ENCODE results near the gene GAB3. TPM values are rescaled to one million over a fixed set of nuclear protein-coding genes. Genes with fewer than 3 reads are reported as not detected.

Gene GAB3
- total and polyA plus RNA-seq, 2 of the 4 experiments (the other 2 are of a cell fraction) = 2.2 to 3.7 TPM

GRCh38 chrX:154793084-154793795 is 42.4 kb upstream of the GAB3 start:
- BruUV-seq (replicated peaks) = no TSS peak
- Histone ChIP-seq H2AFZ (replicated peaks; ENCODE audit: low read length, poor library complexity) (no peak overlapping the region), H3K18ac (ENCODE audit: low read depth, low read length) (no peak overlapping the region), H4K8ac (ENCODE audit: low read depth in 2 of 2, low read length in 2 of 2) (no peak overlapping the region), H4K91ac (ENCODE audit: insufficient read depth, low read depth, low read length) (no peak overlapping the region), H4K5ac (ENCODE audit: low read depth, low read length) (no peak overlapping the region), H3K4me1 (ENCODE audit: control insufficient read depth, insufficient read depth, low read length) (no peaks in the 10 kb centered on the region), H3K23ac (ENCODE audit: low read depth, low read length) (no peak overlapping the region), H3K4me2 (ENCODE audit: low read depth, low read length) (no peak overlapping the region), H3K14ac (replicated peaks; ENCODE audit: low read depth, low read length) (no peak overlapping the region), H3K9me1 (ENCODE audit: insufficient read depth, low read length) (no peaks in the 10 kb centered on the region), H3K79me1 (ENCODE audit: low read depth in 1 of 2, low read length in 2 of 2) (peaks cover 5 to 16% of the 10 kb centered on the region in 2 experiments; a peak in 3 of 4 replicates), H2BK5ac (ENCODE audit: low read depth, low read length, poor library complexity, severe bottlenecking) (no peak overlapping the region), H3K56ac (ENCODE audit: extremely low read depth, insufficient read depth, low read length) (no peak overlapping the region), H2BK15ac (ENCODE audit: low read depth, low read length) (no peak overlapping the region), H2BK120ac (ENCODE audit: low read depth, low read length) (no peak overlapping the region), H3K4ac (ENCODE audit: low read depth, low read length) (no peak overlapping the region), H3K27me3 (ENCODE audit: control insufficient read depth, insufficient read depth, low read length) (no peaks in the 10 kb centered on the region), H3K9ac (ENCODE audit: low read depth, low read length) (no peak overlapping the region), H2AK5ac (ENCODE audit: low read depth, low read length) (no peak overlapping the region), H3K27ac (ENCODE audit: insufficient read depth, low read length) (no peak overlapping the region), H3K4me3 (ENCODE audit: insufficient read depth, low read depth, low read length) (no peak overlapping the region), H2AK9ac (replicated peaks; ENCODE audit: low read depth, low read length, poor library complexity) (no peak overlapping the region), H3K36me3 (ENCODE audit: control insufficient read depth, insufficient read depth, low read length) (no peaks in the 10 kb centered on the region), H4K20me1 (ENCODE audit: insufficient read depth, low read length) (no peaks in the 10 kb centered on the region), H3K9me3 (ENCODE audit: control insufficient read depth, insufficient read depth, low read length) (no peaks in the 10 kb centered on the region), H2BK20ac (ENCODE audit: low read depth, low read length) (no peak overlapping the region)
- ChIA-PET CTCF (no interaction called here), POLR2A (ENCODE audit: unreplicated experiment) (no interaction called here)
- WGBS, 2 experiments (ENCODE audit: extremely low coverage in 2 of 2, insufficient read length in 1 of 2) = no CpG with 5 or more reads among the region's 7 CpGs
- no peak for DNase-seq
- intact Hi-C loops (cut with micrococcal nuclease) = no loop called here
- dilution Hi-C loops (cut with HindIII; ENCODE audit: low sequenced_read_pairs, unreplicated experiment) = no loop called here
- TF ChIP-seq POLR2A (IDR thresholded peaks at IDR 0.05; ENCODE audit: low read depth, low read length) (no peak), BHLHE40 (IDR thresholded peaks at IDR 0.05; ENCODE audit: low read depth, low read length) (no peak), RFX5 (IDR thresholded peaks at IDR 0.05; ENCODE audit: low read depth, low read length) (no peak)
- TF ChIP-seq, protein P1, sequence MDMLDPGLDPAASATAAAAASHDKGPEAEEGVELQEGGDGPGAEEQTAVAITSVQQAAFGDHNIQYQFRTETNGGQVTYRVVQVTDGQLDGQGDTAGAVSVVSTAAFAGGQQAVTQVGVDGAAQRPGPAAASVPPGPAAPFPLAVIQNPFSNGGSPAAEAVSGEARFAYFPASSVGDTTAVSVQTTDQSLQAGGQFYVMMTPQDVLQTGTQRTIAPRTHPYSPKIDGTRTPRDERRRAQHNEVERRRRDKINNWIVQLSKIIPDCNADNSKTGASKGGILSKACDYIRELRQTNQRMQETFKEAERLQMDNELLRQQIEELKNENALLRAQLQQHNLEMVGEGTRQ (IDR thresholded peaks at IDR 0.05; ENCODE audit: low read depth, low read length) = no peak
- TF ChIP-seq, protein P2, sequence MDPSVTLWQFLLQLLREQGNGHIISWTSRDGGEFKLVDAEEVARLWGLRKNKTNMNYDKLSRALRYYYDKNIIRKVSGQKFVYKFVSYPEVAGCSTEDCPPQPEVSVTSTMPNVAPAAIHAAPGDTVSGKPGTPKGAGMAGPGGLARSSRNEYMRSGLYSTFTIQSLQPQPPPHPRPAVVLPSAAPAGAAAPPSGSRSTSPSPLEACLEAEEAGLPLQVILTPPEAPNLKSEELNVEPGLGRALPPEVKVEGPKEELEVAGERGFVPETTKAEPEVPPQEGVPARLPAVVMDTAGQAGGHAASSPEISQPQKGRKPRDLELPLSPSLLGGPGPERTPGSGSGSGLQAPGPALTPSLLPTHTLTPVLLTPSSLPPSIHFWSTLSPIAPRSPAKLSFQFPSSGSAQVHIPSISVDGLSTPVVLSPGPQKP (IDR thresholded peaks at IDR 0.05; ENCODE audit: borderline replicate concordance, low read depth, low read length) = no peak
- in situ Hi-C loops (cut with MboI; ENCODE audit: low sequenced_read_pairs) = no loop called here
- ATAC-seq (ENCODE audit: low read depth) = no peak
